SK-N-SH (cell line): Measurements from ENCODE around the gene JPH3. TPM values are rescaled to one million over a fixed set of nuclear protein-coding genes. Genes with fewer than 3 reads are reported as not detected.

ENCODE experiments used
- CTCF ChIA-PET: fragments of 300-600, 350-600 bp; formaldehyde crosslinking; extraction: SDS; loops from one replicate; lab custom pipeline; 2021; lab: Yijun Ruan, JAX
- POLR2A ChIA-PET: fragments of 350-600 bp; sonication (Branson Sonifier 250); formaldehyde crosslinking; extraction: SDS; loops from one replicate; lab custom pipeline; 2020; ENCODE audit warnings: antibody characterized with exemption, inconsistent platforms; lab: Yijun Ruan, JAX
- DNase-seq: peaks from one replicate; pipeline ENCODE4 v3.0.0; 2012
- H2AFZ ChIP-seq: fragments of 200-600 bp; sonication (generic); 2 replicates; pipeline ENCODE4 v1.8.1; 2016; ENCODE audit warnings: antibody characterized with exemption, mild to moderate bottlenecking, low read depth
- H3F3A ChIP-seq: fragments of 200-600 bp; sonication (generic); replicated peaks from 2 replicates; pipeline ENCODE3; 2016; ENCODE audit warnings: antibody characterized with exemption, mild to moderate bottlenecking; ENCODE audit not compliant: insufficient read depth
- H3K27ac ChIP-seq, 2 experiments: fragments of 200-500 bp in 1 of 2; fragments of 200-600 bp in 1 of 2; sonication (Bioruptor generic) in 1 of 2; sonication (generic), shearing (Covaris generic) in 1 of 2; 2 replicates each; pipeline versions ENCODE4 v1.5.1 to v1.6.1; 2014 to 2016; ENCODE audit warnings: low read depth in 2 of 2, inconsistent platforms in 1 of 2, low read length in 1 of 2, mild to moderate bottlenecking in 1 of 2, mixed read lengths in 1 of 2
- H3K27me3 ChIP-seq: fragments of 200-600 bp; sonication (generic), shearing (Covaris generic); 2 replicates; pipeline ENCODE4 v1.6.1; 2016; ENCODE audit warnings: mixed run types; ENCODE audit not compliant: insufficient read depth
- H3K36me3 ChIP-seq, 2 experiments: fragments of 200-500 bp in 1 of 2; fragments of 200-600 bp in 1 of 2; sonication (Bioruptor generic) in 1 of 2; sonication (generic) in 1 of 2; replicated peaks in 1 of 2; 2 replicates each; pipeline versions ENCODE3 to v1.5.1; 2014 to 2016; ENCODE audit warnings: low read length in 1 of 2, mild to moderate bottlenecking in 1 of 2; ENCODE audit not compliant: insufficient read depth in 2 of 2, control insufficient read depth in 1 of 2
- H3K4me1 ChIP-seq, 2 experiments: fragments of 200-500 bp in 1 of 2; fragments of 200-600 bp in 1 of 2; sonication (Bioruptor generic) in 1 of 2; sonication (generic), shearing (Covaris generic) in 1 of 2; 2 replicates each; pipeline versions ENCODE4 v1.5.1 to v1.6.1; 2014 to 2016; ENCODE audit warnings: low read depth in 1 of 2, low read length in 1 of 2, mixed run types in 1 of 2; ENCODE audit not compliant: insufficient read depth in 2 of 2, control insufficient read depth in 1 of 2
- H3K4me2 ChIP-seq: fragments of 200-600 bp; sonication (generic), shearing (Covaris generic); 2 replicates; pipeline ENCODE4 v1.6.1; 2017; ENCODE audit warnings: mixed run types
- H3K4me3 ChIP-seq, 2 experiments: fragments of 200-500 bp in 1 of 2; fragments of 200-600 bp in 1 of 2; sonication (Bioruptor generic) in 1 of 2; sonication (generic), shearing (Covaris generic) in 1 of 2; 2 replicates each; pipeline versions ENCODE4 v1.5.1 to v1.8.1; 2014 to 2016; ENCODE audit warnings: low read depth in 2 of 2, inconsistent platforms in 1 of 2, low read length in 1 of 2, mild to moderate bottlenecking in 1 of 2, mixed read lengths in 1 of 2, moderate library complexity in 1 of 2
- H3K79me2 ChIP-seq: fragments of 200-600 bp; sonication (generic); 2 replicates; pipeline ENCODE4 v1.8.1; 2017; ENCODE audit warnings: mild to moderate bottlenecking; ENCODE audit not compliant: insufficient read depth
- H3K9ac ChIP-seq: fragments of 200-600 bp; sonication (generic); 2 replicates; pipeline ENCODE4 v1.6.1; 2017; ENCODE audit warnings: mixed run types
- H3K9me2 ChIP-seq: fragments of 200-600 bp; sonication (generic); 2 replicates; pipeline ENCODE4 v1.6.1; 2017; ENCODE audit warnings: mixed run types
- H3K9me3 ChIP-seq: fragments of 200-600 bp; sonication (generic); 2 replicates; pipeline ENCODE4 v1.6.1; 2017; ENCODE audit warnings: mixed run types, mild to moderate bottlenecking, moderate library complexity
- H4K20me1 ChIP-seq: fragments of 200-600 bp; sonication (generic); 2 replicates; pipeline ENCODE4 v1.6.1; 2017; ENCODE audit warnings: mild to moderate bottlenecking, mixed run types; ENCODE audit not compliant: insufficient read depth
- CHD2 ChIP-seq: fragments of 150-350 bp; IDR thresholded peaks from 2 replicates; pipeline ENCODE4 v1.6.1; 2018; ENCODE audit warnings: low read length; ENCODE audit not compliant: partially characterized antibody
- CTCF ChIP-seq: fragments of 200-600 bp; sonication (generic); IDR thresholded peaks from 2 replicates; pipeline ENCODE4 v1.6.1; 2017; ENCODE audit warnings: antibody characterized with exemption, mild to moderate bottlenecking, moderate library complexity
- ELF1 ChIP-seq: IDR thresholded peaks from 2 replicates; pipeline ENCODE4 v1.4.0; 2012
- EZH2phosphoT487 ChIP-seq: fragments of 200-600 bp; sonication (generic); IDR thresholded peaks from 2 replicates; pipeline ENCODE4 v1.6.1; 2017; ENCODE audit warnings: low read depth, mixed run types, mild to moderate bottlenecking, antibody characterized with exemption, moderate library complexity, borderline replicate concordance
- FOSL2 ChIP-seq: IDR thresholded peaks from 2 replicates; pipeline ENCODE4 v1.4.0; 2012; ENCODE audit warnings: low read depth, mild to moderate bottlenecking, moderate library complexity, borderline replicate concordance
- FOXJ3 ChIP-seq: sonication (generic); formaldehyde crosslinking; IDR thresholded peaks from 2 replicates; pipeline ENCODE4 v1.5.1; 2020; ENCODE audit warnings: mild to moderate bottlenecking, missing genetic modification reagents
- GATA2 ChIP-seq: sonication (generic); formaldehyde crosslinking; IDR thresholded peaks from 2 replicates; pipeline ENCODE4 v1.5.0; 2020; ENCODE audit warnings: mild to moderate bottlenecking, missing genetic modification reagents
- JUND ChIP-seq: IDR thresholded peaks from 2 replicates; pipeline ENCODE4 v1.4.0; 2012
- MXI1 ChIP-seq: IDR thresholded peaks from 2 replicates; pipeline ENCODE4 v1.6.1; 2012; ENCODE audit warnings: mild to moderate bottlenecking, low read depth, low read length, improper control_type of control experiment
- NFIC ChIP-seq: IDR thresholded peaks from 2 replicates; pipeline ENCODE4 v1.4.0; 2012; ENCODE audit warnings: borderline replicate concordance
- PBX3 ChIP-seq: IDR thresholded peaks from 2 replicates; pipeline ENCODE4; 2012
- POLR2AphosphoS5 ChIP-seq: IDR thresholded peaks from 2 replicates; pipeline ENCODE4 v1.6.1; 2012; ENCODE audit warnings: low read depth, low read length
- RXRA ChIP-seq: IDR thresholded peaks from 2 replicates; pipeline ENCODE4 v1.4.0; 2012; ENCODE audit warnings: low read depth, mild to moderate bottlenecking, borderline replicate concordance
- TCF12 ChIP-seq: IDR thresholded peaks from 2 replicates; pipeline ENCODE4 v1.4.0; 2012
- USF1 ChIP-seq: IDR thresholded peaks from 2 replicates; pipeline ENCODE4 v1.4.0; 2012; ENCODE audit warnings: low read depth, borderline replicate concordance
- USF2 ChIP-seq: fragments of 150-350 bp; IDR thresholded peaks from 2 replicates; pipeline ENCODE4 v1.6.1; 2017; ENCODE audit warnings: antibody characterized with exemption, low read length, low read depth, borderline replicate concordance
- YY1 ChIP-seq: IDR thresholded peaks from 2 replicates; pipeline ENCODE4 v1.4.0; 2012; ENCODE audit warnings: low read depth, mild to moderate bottlenecking
- WGBS: methylation state at CpG from one replicate; pipeline ENCODE4 v1.1.6; 2017; ENCODE audit warnings: low lambda C conversion rate; 5-methylcytosine and 5-hydroxymethylcytosine counted together
- polyA plus RNA-seq, 3 experiments: library from polyadenylated mRNA; depleted of rRNA; stranded (reverse); fragments of >200 nt; gene quantifications; 2 replicates each; pipeline ENCODE4 v1.2.3, GENCODE V29; 2012
- TF ChIP-seq, protein P1 (sequence below): fragments of 150-350 bp; IDR thresholded peaks from 2 replicates; pipeline ENCODE4 v1.6.1; 2016; ENCODE audit warnings: mild to moderate bottlenecking, low read depth, low read length
- TF ChIP-seq, protein P2 (sequence below): IDR thresholded peaks from 2 replicates; pipeline ENCODE4 v1.6.1; 2012; ENCODE audit warnings: mild to moderate bottlenecking, low read depth, low read length, moderate library complexity
- TF ChIP-seq, protein P3 (sequence below): IDR thresholded peaks from 2 replicates; pipeline ENCODE4 v1.4.0; 2012; ENCODE audit warnings: low read depth

The JPH3 gene
- polyA plus RNA-seq, 1 of the 3 experiments (the other 2 are of a cell fraction) = 0.25 TPM

DNA sequence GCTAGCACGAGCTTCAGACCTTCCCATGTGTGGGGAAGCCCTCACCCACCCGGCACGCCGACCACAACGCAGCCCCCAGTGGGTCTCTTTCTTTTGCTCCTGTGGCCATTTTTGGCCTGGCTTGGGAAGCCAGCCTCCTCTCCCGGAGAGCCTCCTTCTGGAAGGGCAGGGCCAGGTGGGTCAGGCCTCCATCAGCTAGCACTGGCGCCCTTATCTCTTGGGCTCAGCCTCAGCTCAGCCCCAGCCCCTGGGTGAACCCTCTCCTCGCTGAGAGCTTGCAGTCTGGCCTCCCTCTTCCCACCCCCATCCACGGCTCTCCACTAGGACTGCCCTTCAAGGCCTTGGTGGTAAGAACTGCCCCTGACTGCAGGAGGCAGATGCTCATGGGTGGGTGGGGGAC is 14.7 kb upstream of the JPH3 start:
- no peaks in the 10 kb centered on the region for H3K9me3 ChIP-seq
- no peaks in the 10 kb centered on the region for H3K36me3 ChIP-seq
- H3K27ac ChIP-seq = no peak overlapping the region
- peaks cover 10% of the 10 kb centered on the region; the same call in 1 of the 2 replicates for H3K27me3 ChIP-seq
- H3K4me1 ChIP-seq = peaks cover 4 to 7% of the 10 kb centered on the region in 2 experiments; a peak in 3 of 4 replicates
- no peaks in the 10 kb centered on the region for H3K79me2 ChIP-seq
- 74% methylated on average over 4 of the region's 9 CpGs for WGBS
- CTCF ChIA-PET = interaction anchor here (0.8 to 11.7 kb wide), 12 partner anchors 12 to 191 kb away, joined by 3 to 229 read pairs (median 4); no protein-coding TSS in a partner anchor
- H3K9me2 ChIP-seq = no peaks in the 10 kb centered on the region
- TF ChIP-seq POLR2AphosphoS5 (no peak), PBX3 (no peak), FOXJ3 (CRISPR knock-in tag) (no peak), JUND (no peak), CTCF (no peak), USF2 (no peak), NFIC (no peak), RXRA (no peak), USF1 (no peak), ELF1 (no peak), TCF12 (no peak), YY1 (no peak), MXI1 (no peak), CHD2 (no peak), EZH2phosphoT487 (no peak), FOSL2 (no peak), GATA2 (CRISPR knock-in tag) (no peak)
- TF ChIP-seq, protein P1, sequence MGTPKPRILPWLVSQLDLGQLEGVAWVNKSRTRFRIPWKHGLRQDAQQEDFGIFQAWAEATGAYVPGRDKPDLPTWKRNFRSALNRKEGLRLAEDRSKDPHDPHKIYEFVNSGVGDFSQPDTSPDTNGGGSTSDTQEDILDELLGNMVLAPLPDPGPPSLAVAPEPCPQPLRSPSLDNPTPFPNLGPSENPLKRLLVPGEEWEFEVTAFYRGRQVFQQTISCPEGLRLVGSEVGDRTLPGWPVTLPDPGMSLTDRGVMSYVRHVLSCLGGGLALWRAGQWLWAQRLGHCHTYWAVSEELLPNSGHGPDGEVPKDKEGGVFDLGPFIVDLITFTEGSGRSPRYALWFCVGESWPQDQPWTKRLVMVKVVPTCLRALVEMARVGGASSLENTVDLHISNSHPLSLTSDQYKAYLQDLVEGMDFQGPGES = no peak
- TF ChIP-seq, protein P2, sequence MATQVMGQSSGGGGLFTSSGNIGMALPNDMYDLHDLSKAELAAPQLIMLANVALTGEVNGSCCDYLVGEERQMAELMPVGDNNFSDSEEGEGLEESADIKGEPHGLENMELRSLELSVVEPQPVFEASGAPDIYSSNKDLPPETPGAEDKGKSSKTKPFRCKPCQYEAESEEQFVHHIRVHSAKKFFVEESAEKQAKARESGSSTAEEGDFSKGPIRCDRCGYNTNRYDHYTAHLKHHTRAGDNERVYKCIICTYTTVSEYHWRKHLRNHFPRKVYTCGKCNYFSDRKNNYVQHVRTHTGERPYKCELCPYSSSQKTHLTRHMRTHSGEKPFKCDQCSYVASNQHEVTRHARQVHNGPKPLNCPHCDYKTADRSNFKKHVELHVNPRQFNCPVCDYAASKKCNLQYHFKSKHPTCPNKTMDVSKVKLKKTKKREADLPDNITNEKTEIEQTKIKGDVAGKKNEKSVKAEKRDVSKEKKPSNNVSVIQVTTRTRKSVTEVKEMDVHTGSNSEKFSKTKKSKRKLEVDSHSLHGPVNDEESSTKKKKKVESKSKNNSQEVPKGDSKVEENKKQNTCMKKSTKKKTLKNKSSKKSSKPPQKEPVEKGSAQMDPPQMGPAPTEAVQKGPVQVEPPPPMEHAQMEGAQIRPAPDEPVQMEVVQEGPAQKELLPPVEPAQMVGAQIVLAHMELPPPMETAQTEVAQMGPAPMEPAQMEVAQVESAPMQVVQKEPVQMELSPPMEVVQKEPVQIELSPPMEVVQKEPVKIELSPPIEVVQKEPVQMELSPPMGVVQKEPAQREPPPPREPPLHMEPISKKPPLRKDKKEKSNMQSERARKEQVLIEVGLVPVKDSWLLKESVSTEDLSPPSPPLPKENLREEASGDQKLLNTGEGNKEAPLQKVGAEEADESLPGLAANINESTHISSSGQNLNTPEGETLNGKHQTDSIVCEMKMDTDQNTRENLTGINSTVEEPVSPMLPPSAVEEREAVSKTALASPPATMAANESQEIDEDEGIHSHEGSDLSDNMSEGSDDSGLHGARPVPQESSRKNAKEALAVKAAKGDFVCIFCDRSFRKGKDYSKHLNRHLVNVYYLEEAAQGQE = no peak
- TF ChIP-seq, protein P3, sequence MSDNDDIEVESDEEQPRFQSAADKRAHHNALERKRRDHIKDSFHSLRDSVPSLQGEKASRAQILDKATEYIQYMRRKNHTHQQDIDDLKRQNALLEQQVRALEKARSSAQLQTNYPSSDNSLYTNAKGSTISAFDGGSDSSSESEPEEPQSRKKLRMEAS = no peak
- no peak overlapping the region for H3K4me2 ChIP-seq
- no peaks in the 10 kb centered on the region for H4K20me1 ChIP-seq
- H3F3A ChIP-seq = peaks cover 13% of the 10 kb centered on the region
- H3K9ac ChIP-seq = no peak overlapping the region
- no peak overlapping the region for H2AFZ ChIP-seq
- POLR2A ChIA-PET = no interaction called here
- no peak overlapping the region for H3K4me3 ChIP-seq
- DNase-seq = no peak
